IMR-90 (cell line): ENCODE results near the gene FRMD4B.

Experiments
- BHLHE40 ChIP-seq: fragments of 150-350 bp; IDR thresholded peaks from 2 replicates; pipeline ENCODE4 v1.6.1; 2016; ENCODE audit warnings: mild to moderate bottlenecking, low read depth, low read length
- CEBPB ChIP-seq: IDR thresholded peaks from 2 replicates; pipeline ENCODE4 v1.6.1; 2012; ENCODE audit warnings: low read depth, low read length, improper control_type of control experiment
- CHD1 ChIP-seq: IDR thresholded peaks from 2 replicates; pipeline ENCODE4 v1.6.1; 2012; ENCODE audit warnings: low read depth, low read length, improper control_type of control experiment
- FOS ChIP-seq: fragments of 150-350 bp; IDR thresholded peaks from 2 replicates; pipeline ENCODE4 v1.6.1; 2016; ENCODE audit warnings: low read depth, low read length
- MAFK ChIP-seq: IDR thresholded peaks from 2 replicates; pipeline ENCODE4 v1.6.1; 2012; ENCODE audit warnings: low read depth, low read length, improper control_type of control experiment
- MXI1 ChIP-seq: IDR thresholded peaks from 2 replicates; pipeline ENCODE4 v1.6.1; 2012; ENCODE audit warnings: low read depth, mild to moderate bottlenecking, low read length, moderate library complexity, borderline replicate concordance
- POLR2A ChIP-seq: IDR thresholded peaks from 2 replicates; pipeline ENCODE4 v1.6.1; 2012; ENCODE audit warnings: mild to moderate bottlenecking, low read depth, low read length
- RAD21 ChIP-seq: IDR thresholded peaks from 2 replicates; pipeline ENCODE4 v1.6.1; 2012; ENCODE audit warnings: low read length, improper control_type of control experiment
- RCOR1 ChIP-seq: IDR thresholded peaks from 2 replicates; pipeline ENCODE4 v1.6.1; 2012; ENCODE audit warnings: mild to moderate bottlenecking, low read length, improper control_type of control experiment; ENCODE audit not compliant: insufficient replicate concordance
- RFX5 ChIP-seq: IDR thresholded peaks from 2 replicates; pipeline ENCODE4 v1.8.0; 2012; ENCODE audit warnings: low read depth, mild to moderate bottlenecking, low read length, moderate library complexity
- SMC3 ChIP-seq: fragments of 150-350 bp; IDR thresholded peaks from 2 replicates; pipeline ENCODE4 v1.6.1; 2016; ENCODE audit warnings: low read depth, mild to moderate bottlenecking, antibody characterized with exemption, low read length, moderate library complexity
- TF ChIP-seq, protein P1 (sequence below): conservative IDR thresholded peaks from 2 replicates; pipeline ENCODE4 v1.5.1; 2012; ENCODE audit warnings: mild to moderate bottlenecking, low read depth, low read length, improper control_type of control experiment
- TF ChIP-seq, protein P2 (sequence below): fragments of 150-350 bp; IDR thresholded peaks from 2 replicates; pipeline ENCODE4 v1.6.1; 2017; ENCODE audit warnings: mild to moderate bottlenecking, antibody characterized with exemption, low read length, low read depth
- TF ChIP-seq, protein P3 (sequence below): fragments of 150-350 bp; IDR thresholded peaks from 2 replicates; pipeline ENCODE4 v1.6.1; 2016; ENCODE audit warnings: low read depth, mild to moderate bottlenecking, low read length, moderate library complexity, borderline replicate concordance

DNA sequence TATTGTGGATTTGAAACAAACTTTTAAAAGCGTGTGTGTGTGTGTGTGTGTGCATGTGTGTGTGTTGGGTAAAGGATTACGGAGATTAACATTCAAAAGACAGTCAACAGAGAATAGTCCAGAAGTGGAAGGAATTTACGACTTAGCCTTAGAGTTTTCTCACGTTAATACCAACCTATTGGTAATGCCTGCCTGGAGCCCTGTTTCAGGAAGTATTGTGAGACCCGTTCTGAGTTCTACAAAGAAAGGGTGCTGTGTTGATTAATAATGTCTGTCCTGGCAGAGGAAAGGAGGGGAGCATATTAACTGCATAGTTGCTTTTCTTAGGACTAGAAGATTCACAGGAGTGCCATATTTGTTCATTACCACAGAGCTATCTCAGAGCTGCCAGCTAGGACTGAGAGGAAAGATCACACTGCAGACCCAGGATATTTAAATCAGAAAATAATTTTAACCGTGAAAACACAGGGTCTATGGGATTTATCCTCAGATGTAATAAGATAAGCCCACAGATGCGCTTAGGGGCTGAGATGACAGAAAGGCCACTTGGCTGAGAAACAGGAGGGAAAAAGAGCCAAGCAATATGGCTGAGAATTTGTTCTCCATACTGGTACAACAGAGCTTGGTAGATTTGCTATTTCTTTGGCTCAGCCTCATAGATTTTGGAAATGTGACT, 40.5 kb upstream of the FRMD4B start:
- TF ChIP-seq, protein P1, sequence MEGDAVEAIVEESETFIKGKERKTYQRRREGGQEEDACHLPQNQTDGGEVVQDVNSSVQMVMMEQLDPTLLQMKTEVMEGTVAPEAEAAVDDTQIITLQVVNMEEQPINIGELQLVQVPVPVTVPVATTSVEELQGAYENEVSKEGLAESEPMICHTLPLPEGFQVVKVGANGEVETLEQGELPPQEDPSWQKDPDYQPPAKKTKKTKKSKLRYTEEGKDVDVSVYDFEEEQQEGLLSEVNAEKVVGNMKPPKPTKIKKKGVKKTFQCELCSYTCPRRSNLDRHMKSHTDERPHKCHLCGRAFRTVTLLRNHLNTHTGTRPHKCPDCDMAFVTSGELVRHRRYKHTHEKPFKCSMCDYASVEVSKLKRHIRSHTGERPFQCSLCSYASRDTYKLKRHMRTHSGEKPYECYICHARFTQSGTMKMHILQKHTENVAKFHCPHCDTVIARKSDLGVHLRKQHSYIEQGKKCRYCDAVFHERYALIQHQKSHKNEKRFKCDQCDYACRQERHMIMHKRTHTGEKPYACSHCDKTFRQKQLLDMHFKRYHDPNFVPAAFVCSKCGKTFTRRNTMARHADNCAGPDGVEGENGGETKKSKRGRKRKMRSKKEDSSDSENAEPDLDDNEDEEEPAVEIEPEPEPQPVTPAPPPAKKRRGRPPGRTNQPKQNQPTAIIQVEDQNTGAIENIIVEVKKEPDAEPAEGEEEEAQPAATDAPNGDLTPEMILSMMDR = no peak
- TF ChIP-seq POLR2A (no peak), MXI1 (no peak), SMC3 (no peak), RFX5 (no peak), RCOR1 (no peak), MAFK (no peak), CEBPB (no peak), FOS (no peak), RAD21 (no peak), CHD1 (no peak), BHLHE40 (no peak)
- TF ChIP-seq, protein P2, sequence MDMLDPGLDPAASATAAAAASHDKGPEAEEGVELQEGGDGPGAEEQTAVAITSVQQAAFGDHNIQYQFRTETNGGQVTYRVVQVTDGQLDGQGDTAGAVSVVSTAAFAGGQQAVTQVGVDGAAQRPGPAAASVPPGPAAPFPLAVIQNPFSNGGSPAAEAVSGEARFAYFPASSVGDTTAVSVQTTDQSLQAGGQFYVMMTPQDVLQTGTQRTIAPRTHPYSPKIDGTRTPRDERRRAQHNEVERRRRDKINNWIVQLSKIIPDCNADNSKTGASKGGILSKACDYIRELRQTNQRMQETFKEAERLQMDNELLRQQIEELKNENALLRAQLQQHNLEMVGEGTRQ = no peak
- TF ChIP-seq, protein P3, sequence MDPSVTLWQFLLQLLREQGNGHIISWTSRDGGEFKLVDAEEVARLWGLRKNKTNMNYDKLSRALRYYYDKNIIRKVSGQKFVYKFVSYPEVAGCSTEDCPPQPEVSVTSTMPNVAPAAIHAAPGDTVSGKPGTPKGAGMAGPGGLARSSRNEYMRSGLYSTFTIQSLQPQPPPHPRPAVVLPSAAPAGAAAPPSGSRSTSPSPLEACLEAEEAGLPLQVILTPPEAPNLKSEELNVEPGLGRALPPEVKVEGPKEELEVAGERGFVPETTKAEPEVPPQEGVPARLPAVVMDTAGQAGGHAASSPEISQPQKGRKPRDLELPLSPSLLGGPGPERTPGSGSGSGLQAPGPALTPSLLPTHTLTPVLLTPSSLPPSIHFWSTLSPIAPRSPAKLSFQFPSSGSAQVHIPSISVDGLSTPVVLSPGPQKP = no peak
